Stimulated activated CD4-positive, alpha-beta T cell treated with anti-CD3 and anti-CD28 coated beads, Interleukin-15, amount 100 ng/mL, for 24 hours (primary cell): Measurements from ENCODE around the gene TAC3.
"Not testable (repeated sequence)": the region's sequence is repeated elsewhere in the genome, so short reads cannot be mapped to it uniquely, and the experiment has no call there.

Source experiments
- DNase-seq: peaks from one replicate; pipeline ENCODE4 v3.0.0-alpha.2; 2020

TAC3 gene

DNA sequence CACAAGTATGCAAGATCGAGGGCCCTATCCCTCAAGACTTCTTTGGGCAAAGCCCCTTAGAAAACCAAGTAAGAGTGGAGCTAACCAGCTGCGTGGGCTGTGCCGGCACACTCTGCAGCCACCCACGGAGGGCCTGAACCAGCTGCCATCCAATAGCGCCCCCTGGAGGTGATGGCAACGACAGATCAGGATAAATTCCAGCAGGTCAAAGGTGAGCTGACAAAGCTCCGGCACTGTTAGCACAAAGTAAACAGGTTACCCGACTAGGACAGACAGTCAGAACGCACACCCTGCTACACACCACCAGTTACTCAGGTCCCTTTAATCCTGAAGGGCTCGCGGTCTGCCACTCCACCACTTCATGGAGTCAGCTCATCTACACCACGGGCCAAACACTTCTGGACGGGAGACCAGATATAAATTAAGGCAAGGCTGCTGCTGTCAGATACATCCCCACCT lies 14.9 kb downstream of the TAC3 start:
- DNase-seq: peak; percentile 85

GRCh38 chr12:57000393-57000792 lies 15.9 kb downstream of the TAC3 start:
- no peak for DNase-seq

GRCh38 chr12:56999456-56999855 lies 16.9 kb downstream of the TAC3 start:
- no peak for DNase-seq

- DNase-seq: peak; percentile 76
These were observed 17.3 kb downstream of the TAC3 start for GRCh38 chr12:56998981-56999380.

- no peak for DNase-seq
These were observed 18.0 kb downstream of the TAC3 start for GRCh38 chr12:56998316-56998715.

GRCh38 chr12:56996793-56997545 lies 19.4 kb downstream of the TAC3 start:
- no peak for DNase-seq

DNA sequence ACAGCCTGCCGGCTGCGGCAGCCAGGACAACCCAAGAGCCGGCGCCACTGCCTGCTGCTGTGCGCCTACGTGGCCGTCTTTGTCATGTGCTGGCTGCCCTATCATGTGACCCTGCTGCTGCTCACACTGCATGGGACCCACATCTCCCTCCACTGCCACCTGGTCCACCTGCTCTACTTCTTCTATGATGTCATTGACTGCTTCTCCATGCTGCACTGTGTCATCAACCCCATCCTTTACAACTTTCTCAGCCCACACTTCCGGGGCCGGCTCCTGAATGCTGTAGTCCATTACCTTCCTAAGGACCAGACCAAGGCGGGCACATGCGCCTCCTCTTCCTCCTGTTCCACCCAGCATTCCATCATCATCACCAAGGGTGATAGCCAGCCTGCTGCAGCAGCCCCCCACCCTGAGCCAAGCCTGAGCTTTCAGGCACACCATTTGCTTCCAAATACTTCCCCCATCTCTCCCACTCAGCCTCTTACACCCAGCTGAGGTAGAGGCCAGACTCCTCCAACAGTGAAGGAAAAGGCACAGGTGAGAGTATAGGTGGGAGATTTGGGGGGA lies 20.3 kb downstream of the TAC3 start:
- DNase-seq: no peak

- DNase-seq: no peak
These were observed 21.0 kb downstream of the TAC3 start for GRCh38 chr12:56995201-56995929.

GRCh38 chr12:56994231-56994746 lies 22.0 kb downstream of the TAC3 start:
- no peak for DNase-seq

- DNase-seq: no peak
These were observed 23.0 kb downstream of the TAC3 start for GRCh38 chr12:56993346-56993745.

DNA sequence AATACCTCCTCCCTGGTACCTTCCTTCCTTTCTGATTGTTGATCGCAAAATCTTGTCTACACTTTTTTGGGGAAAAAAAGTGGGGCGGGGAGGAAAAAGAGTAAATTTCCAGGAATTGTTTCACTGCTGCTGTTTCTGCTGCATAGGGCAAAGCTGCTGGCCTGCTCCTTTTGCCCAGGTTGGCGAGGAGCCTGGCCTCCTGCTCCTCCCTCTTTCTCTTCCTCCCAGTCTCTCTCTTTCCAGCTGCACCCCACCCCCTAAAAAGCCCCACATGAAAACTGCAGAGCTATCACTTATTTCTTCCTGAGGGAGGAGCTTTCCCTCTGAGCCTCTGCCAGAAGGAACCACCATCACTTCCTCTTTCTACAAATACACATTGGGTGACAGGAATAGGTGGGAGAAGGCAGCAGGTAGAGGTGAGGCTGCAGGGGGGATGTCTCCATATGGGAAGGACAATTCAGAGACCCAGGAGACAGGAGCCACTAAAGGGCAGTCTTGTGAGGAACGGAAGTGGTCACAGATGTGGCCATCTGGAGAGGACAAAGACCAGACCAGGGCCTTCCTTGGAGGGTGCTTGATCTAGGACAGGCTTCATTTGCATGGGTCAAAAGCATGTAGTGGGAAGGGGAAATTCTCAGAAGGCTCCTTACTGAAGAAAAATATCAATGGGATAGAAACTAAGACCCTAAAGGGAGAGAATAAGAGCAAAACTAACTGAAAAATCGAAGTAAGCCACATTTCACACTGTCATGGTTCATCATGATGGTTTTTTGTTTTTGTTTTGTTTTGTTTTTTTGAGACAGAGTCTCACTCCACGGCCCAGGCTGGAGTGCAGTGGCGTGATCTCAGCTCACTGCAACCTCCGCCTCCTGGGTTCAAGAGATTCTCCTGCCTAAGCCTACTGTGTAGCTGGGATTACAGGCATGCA lies 24.7 kb downstream of the TAC3 start:
- no peak for DNase-seq

DNA sequence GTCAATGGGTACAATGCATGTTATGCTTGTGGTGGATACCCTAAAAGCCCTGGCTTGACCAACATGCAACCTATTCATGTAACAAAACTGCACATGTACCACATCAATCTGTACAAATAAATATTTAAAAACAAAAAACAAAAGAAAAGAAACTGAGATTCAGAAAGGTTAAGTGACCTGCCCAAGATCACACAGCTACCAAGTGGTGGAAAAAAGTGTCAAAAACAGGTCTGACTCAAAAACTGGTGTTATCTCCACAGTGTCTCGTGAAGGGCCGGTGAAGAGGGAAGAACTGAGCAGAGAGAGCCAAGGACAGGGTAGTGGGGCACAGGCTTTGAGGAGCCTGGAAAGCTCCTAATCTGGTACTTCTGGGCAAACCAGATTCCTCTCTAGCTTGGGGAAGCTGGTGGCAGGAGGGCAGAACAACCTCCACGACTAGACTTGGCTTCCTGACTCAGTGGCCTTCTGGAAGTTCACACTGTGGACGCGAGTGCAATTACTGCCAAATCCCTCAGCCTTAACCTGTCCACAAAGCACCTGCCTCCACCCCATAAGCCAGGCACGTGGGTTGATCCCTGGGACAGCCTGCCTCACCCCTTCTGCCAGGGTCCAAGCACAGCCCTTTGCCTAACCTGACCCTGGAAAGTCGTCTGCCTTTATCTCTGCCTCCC lies 25.5 kb downstream of the TAC3 start:
- DNase-seq: no peak

DNA sequence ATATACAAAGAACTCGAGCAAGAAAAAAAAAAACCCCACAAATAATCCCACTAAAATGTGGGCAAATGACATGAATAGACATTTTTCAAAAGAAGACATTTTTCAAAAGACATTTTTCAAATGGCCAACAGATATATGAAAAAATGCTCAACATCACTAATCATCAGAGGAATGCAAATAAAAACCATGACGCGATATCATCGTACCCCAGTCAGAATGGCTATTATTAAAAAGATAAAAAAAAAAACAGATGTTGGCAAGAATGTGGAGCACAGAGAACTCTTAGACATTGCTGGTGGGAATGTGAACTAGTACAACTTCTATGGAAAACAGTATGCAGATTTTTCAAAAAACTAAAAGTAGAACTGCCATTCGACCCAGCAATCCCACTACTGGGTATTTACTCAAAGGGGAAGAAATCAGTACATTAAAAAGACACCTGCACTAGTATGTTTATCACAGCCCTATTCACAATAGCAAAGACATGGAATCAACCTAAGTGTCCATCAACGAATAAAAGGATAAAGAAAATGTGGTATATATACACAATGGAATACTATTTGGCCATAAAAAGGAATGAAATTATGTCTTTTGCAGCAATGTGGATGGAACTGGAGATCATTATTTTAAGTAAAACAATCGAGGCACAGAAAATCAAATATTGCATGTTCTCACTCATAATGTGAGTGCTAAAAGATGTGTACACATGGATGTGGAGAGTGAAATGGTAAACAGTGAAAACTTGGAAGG lies 26.3 kb downstream of the TAC3 start:
- DNase-seq: no peak

GRCh38 chr12:56988207-56988739 lies 28.1 kb downstream of the TAC3 start:
- no peak for DNase-seq

DNA sequence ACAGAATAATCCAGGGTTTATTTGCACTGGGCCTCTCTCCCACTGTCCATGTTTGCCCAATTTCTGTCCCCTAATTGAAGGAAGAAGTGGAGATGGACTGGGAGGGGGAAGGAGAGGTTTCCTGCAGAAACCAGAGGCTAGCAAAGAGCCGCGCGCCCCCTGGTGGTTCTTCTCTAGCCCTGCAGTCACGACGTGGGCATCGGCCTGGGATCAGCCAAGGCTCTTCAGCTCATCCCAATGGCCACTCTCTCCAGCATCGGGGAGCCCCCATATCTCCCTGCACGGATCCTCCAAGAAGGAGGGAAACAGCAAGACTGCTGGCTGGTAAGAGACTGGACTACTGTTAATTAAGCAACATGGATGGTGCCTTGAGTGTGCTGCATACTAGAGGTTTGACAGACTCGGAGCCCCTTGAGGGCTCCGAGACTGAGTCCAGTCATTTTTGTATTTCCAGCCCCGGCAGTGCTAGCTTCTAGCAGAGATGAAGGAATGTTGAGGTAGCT lies 28.7 kb downstream of the TAC3 start:
- DNase-seq: peak; percentile 83

DNA sequence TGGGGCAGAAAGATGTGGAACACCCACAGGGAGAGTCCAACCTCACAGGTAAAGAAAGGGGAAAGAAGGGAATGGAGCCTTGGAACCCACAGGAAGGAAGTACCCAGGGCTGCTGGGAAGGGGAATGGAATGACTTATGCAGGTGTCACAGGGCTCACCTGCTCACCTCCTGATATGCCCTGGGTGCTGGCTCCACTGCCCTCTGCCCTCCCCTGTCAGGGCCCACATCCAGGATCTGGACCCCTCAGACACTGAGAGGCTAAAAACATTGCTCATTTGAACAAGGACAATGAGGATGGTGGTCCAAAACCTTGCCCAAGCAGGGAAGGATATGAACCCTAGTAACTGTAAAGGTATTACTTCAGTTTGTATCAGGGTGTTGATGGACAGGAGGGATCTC lies 29.3 kb downstream of the TAC3 start:
- no peak for DNase-seq

- DNase-seq: not testable (repeated sequence)
These were observed 30.6 kb downstream of the TAC3 start for GRCh38 chr12:56985714-56986113.

GRCh38 chr12:56983386-56983785 lies 32.9 kb downstream of the TAC3 start:
- no peak for DNase-seq

- DNase-seq: not testable (repeated sequence)
These were observed 33.6 kb downstream of the TAC3 start for GRCh38 chr12:56982578-56983236.

DNA sequence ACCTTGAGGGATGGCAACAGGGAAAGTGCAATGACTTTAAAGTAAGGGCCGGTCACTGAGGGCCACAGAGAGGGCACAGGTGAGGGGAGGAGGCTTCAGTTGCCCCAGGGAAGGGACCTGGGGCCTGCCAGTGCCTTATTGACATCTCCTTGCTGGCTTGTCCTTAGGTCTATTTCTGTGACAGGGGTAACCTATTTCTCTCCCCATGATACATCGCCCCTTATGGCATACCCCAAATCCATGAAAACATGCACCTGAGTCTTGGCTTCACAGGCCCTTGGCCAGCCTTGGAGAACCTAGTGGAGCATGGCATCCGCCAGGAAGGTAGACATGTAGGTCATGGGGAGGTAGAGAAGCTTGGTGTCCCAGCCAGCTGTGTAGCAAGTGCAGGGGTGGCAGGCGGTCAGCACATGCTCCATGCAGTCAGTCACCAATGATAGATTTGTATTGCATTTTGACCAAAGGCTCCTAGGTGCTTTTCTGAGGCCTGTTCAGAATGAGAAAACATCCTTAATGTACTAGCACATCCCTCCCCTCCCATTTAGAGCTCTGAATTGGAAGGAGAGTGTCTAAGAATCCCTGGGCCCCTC lies 35.3 kb downstream of the TAC3 start:
- no peak for DNase-seq
